NT2/D1 (cell line): ENCODE measurements around the gene AK8.

Experiments used
- SUZ12 ChIP-seq: IDR thresholded peaks from 2 replicates; pipeline ENCODE4 v1.6.1; 2011; ENCODE audit not compliant: insufficient read length, insufficient read depth; ENCODE audit errors: extremely low read depth
- YY1 ChIP-seq: IDR thresholded peaks from 2 replicates; pipeline ENCODE4 v1.6.1; 2011; ENCODE audit not compliant: insufficient read length, insufficient read depth
- ZNF274 ChIP-seq: IDR thresholded peaks from 2 replicates; pipeline ENCODE4 v1.6.1; 2011; ENCODE audit warnings: mild to moderate bottlenecking, low read depth, low read length

- TF ChIP-seq SUZ12 (no peak), YY1 (no peak), ZNF274 (no peak)
These were observed 180.9 kb downstream of the AK8 start for GRCh38 chr9:132697230-132697629.
